GM21515 (cell line): ENCODE measurements around the gene RHBG.
A peak's percentile ranks its signal among the peaks of the same experiment; 100 is the strongest.
"Not testable (repeated sequence)": the region's sequence is repeated elsewhere in the genome, so short reads cannot be mapped to it uniquely, and the experiment has no call there.

ENCODE experiments used
- ATAC-seq: cut with Tn5 transposase; IDR thresholded peaks from one replicate; pipeline ENCODE4 v1.9.1; 2021; ENCODE audit not compliant: unreplicated experiment

Gene RHBG

GRCh38 chr1:156368889-156369684, at the start of gene RHBG:
TSS of gene RHBG (plus strand) at chr1:156369211. CDS start at chr1:156369250, 39 bp downstream.
- no peak for ATAC-seq

GRCh38 chr1:156319664-156320063, 49.3 kb upstream of the RHBG start:
- no peak for ATAC-seq

- no peak for ATAC-seq
Measured at GRCh38 chr1:156320560-156320959, 48.5 kb upstream of the RHBG start.

- ATAC-seq: not testable (repeated sequence)
Measured at GRCh38 chr1:156323179-156323578, 45.8 kb upstream of the RHBG start.

- ATAC-seq: no peak
Measured at GRCh38 chr1:156336242-156336641, 32.8 kb upstream of the RHBG start.

- ATAC-seq: no peak
Measured at GRCh38 chr1:156337052-156337887, 31.7 kb upstream of the RHBG start.

GRCh38 chr1:156337888-156338179, 31.2 kb upstream of the RHBG start:
- ATAC-seq: no peak

GRCh38 chr1:156338180-156338976, 30.6 kb upstream of the RHBG start, which contains the start of the genes CCT3 and TSACC:
TSS of gene CCT3 (minus strand) at chr1:156338292. CDS start at chr1:156338184, 108 bp downstream.
TSS of gene TSACC (plus strand) at chr1:156338526. CDS start at chr1:156339758, 1,232 bp downstream.
- ATAC-seq: peak; percentile 94

GRCh38 chr1:156342166-156342955, 26.6 kb upstream of the RHBG start:
- no peak for ATAC-seq

GRCh38 chr1:156344409-156344808, 24.6 kb upstream of the RHBG start:
- ATAC-seq: no peak

GRCh38 chr1:156346035-156346434, 23.0 kb upstream of the RHBG start:
- ATAC-seq: not testable (repeated sequence)

- ATAC-seq: no peak
Measured at GRCh38 chr1:156346636-156347035, 22.4 kb upstream of the RHBG start.

- ATAC-seq: no peak
Measured at GRCh38 chr1:156347331-156347730, 21.7 kb upstream of the RHBG start.

GRCh38 chr1:156352481-156352880, 16.5 kb upstream of the RHBG start:
- not testable (repeated sequence) for ATAC-seq

- ATAC-seq: no peak
Measured at GRCh38 chr1:156356262-156356874, 12.6 kb upstream of the RHBG start.

GRCh38 chr1:156356875-156357534, 12.0 kb upstream of the RHBG start:
- no peak for ATAC-seq

GRCh38 chr1:156357977-156358376, 11.0 kb upstream of the RHBG start:
- ATAC-seq: no peak

- ATAC-seq: no peak
Measured at GRCh38 chr1:156358641-156359040, 10.4 kb upstream of the RHBG start.

GRCh38 chr1:156359249-156359648, 9.8 kb upstream of the RHBG start:
- ATAC-seq: no peak
